ENCODE data around the gene R3HDM2.
A peak's percentile ranks its signal among the peaks of the same experiment; 100 is the strongest.

R3HDM2 gene

GRCh38 chr12:57467212-57467874 lies 36.5 kb upstream of the R3HDM2 start:
- Histone ChIP-seq H3K9ac (ENCODE audit: low read length in 5 of 5) (no peak overlapping the region), H3K36me3 (ENCODE audit: control insufficient read depth in 5 of 5, insufficient read depth in 5 of 5, low read length in 5 of 5) (peaks cover 0 to 13% (median 0%) of the 10 kb centered on the region in 5 donors), H3K9me3 (ENCODE audit: control insufficient read depth in 5 of 5, low read length in 5 of 5) (no peaks in the 10 kb centered on the region), H3K27me3 (ENCODE audit: control insufficient read depth in 5 of 5, insufficient read depth in 4 of 5, low read length in 5 of 5) (peaks cover 2 to 18% (median 8%) of the 10 kb centered on the region in 5 donors), H3K4me1 (ENCODE audit: control insufficient read depth in 5 of 5, insufficient read depth in 5 of 5, low read length in 5 of 5) (peaks cover 0 to 6% (median 6%) of the 10 kb centered on the region in 5 donors), H3K27ac (ENCODE audit: low read depth, low read length) (no peak overlapping the region), H3K4me3 (ENCODE audit: low read depth in 1 of 5, low read length in 5 of 5) (no peak overlapping the region)

GRCh38 chr12:57465747-57466505 lies 35.1 kb upstream of the R3HDM2 start:
- H3K27me3 ChIP-seq (ENCODE audit: control insufficient read depth in 5 of 5, insufficient read depth in 4 of 5, low read length in 5 of 5), result peaks cover 4 to 13% (median 8%) of the 10 kb centered on the region in 5 donors
- H3K4me1 ChIP-seq (ENCODE audit: control insufficient read depth in 5 of 5, insufficient read depth in 5 of 5, low read length in 5 of 5), result peaks cover 0 to 18% (median 17%) of the 10 kb centered on the region in 5 donors
- H3K4me3 ChIP-seq (ENCODE audit: low read depth in 1 of 5, low read length in 5 of 5), result no peak overlapping the region
- no peak overlapping the region for H3K27ac ChIP-seq (ENCODE audit: low read depth, low read length)
- peaks cover 0 to 10% (median 0%) of the 10 kb centered on the region in 5 donors for H3K36me3 ChIP-seq (ENCODE audit: control insufficient read depth in 5 of 5, insufficient read depth in 5 of 5, low read length in 5 of 5)
- no peak overlapping the region for H3K9ac ChIP-seq (ENCODE audit: low read length in 5 of 5)
- H3K9me3 ChIP-seq (ENCODE audit: control insufficient read depth in 5 of 5, low read length in 5 of 5), result no peaks in the 10 kb centered on the region

- Histone ChIP-seq H3K36me3 (ENCODE audit: control insufficient read depth in 5 of 5, insufficient read depth in 5 of 5, low read length in 5 of 5) (peaks cover 0 to 10% (median 0%) of the 10 kb centered on the region in 5 donors), H3K4me3 (ENCODE audit: low read depth in 1 of 5, low read length in 5 of 5) (no peak overlapping the region), H3K27me3 (ENCODE audit: control insufficient read depth in 5 of 5, insufficient read depth in 4 of 5, low read length in 5 of 5) (peaks cover 4 to 15% (median 9%) of the 10 kb centered on the region in 5 donors), H3K9ac (ENCODE audit: low read length in 5 of 5) (no peak overlapping the region), H3K27ac (ENCODE audit: low read depth, low read length) (no peak overlapping the region), H3K4me1 (ENCODE audit: control insufficient read depth in 5 of 5, insufficient read depth in 5 of 5, low read length in 5 of 5) (peaks cover 0 to 26% (median 24%) of the 10 kb centered on the region in 5 donors), H3K9me3 (ENCODE audit: control insufficient read depth in 5 of 5, low read length in 5 of 5) (no peaks in the 10 kb centered on the region)
These were observed 34.3 kb upstream of the R3HDM2 start for GRCh38 chr12:57465030-57465746.

- H3K9ac ChIP-seq (ENCODE audit: low read length in 5 of 5), result no peak overlapping the region
- peaks cover 0 to 27% (median 25%) of the 10 kb centered on the region in 5 donors for H3K4me1 ChIP-seq (ENCODE audit: control insufficient read depth in 5 of 5, insufficient read depth in 5 of 5, low read length in 5 of 5)
- peaks cover 3 to 15% (median 9%) of the 10 kb centered on the region in 5 donors for H3K27me3 ChIP-seq (ENCODE audit: control insufficient read depth in 5 of 5, insufficient read depth in 4 of 5, low read length in 5 of 5)
- H3K27ac ChIP-seq (ENCODE audit: low read depth, low read length), result no peak overlapping the region
- no peaks in the 10 kb centered on the region for H3K9me3 ChIP-seq (ENCODE audit: control insufficient read depth in 5 of 5, low read length in 5 of 5)
- H3K36me3 ChIP-seq (ENCODE audit: control insufficient read depth in 5 of 5, insufficient read depth in 5 of 5, low read length in 5 of 5), result peaks cover 0 to 6% (median 0%) of the 10 kb centered on the region in 5 donors
- H3K4me3 ChIP-seq (ENCODE audit: low read depth in 1 of 5, low read length in 5 of 5), result no peak overlapping the region
These were observed 33.7 kb upstream of the R3HDM2 start for GRCh38 chr12:57464569-57464968.

GRCh38 chr12:57462912-57463253 lies 32.0 kb upstream of the R3HDM2 start:
- Histone ChIP-seq H3K27me3 (ENCODE audit: control insufficient read depth in 5 of 5, insufficient read depth in 4 of 5, low read length in 5 of 5) (peaks cover 3 to 12% (median 9%) of the 10 kb centered on the region in 5 donors), H3K9me3 (ENCODE audit: control insufficient read depth in 5 of 5, low read length in 5 of 5) (no peaks in the 10 kb centered on the region), H3K27ac (ENCODE audit: low read depth, low read length) (no peak overlapping the region), H3K9ac (ENCODE audit: low read length in 5 of 5) (no peak overlapping the region), H3K36me3 (ENCODE audit: control insufficient read depth in 5 of 5, insufficient read depth in 5 of 5, low read length in 5 of 5) (no peaks in the 10 kb centered on the region), H3K4me1 (ENCODE audit: control insufficient read depth in 5 of 5, insufficient read depth in 5 of 5, low read length in 5 of 5) (peaks cover 5 to 41% (median 36%) of the 10 kb centered on the region in 5 donors), H3K4me3 (ENCODE audit: low read depth in 1 of 5, low read length in 5 of 5) (peak overlapping the region in 2 of 5 donors; percentile 69 to 70)

GRCh38 chr12:57462251-57462911 lies 31.5 kb upstream of the R3HDM2 start:
- Histone ChIP-seq H3K9ac (ENCODE audit: low read length in 5 of 5) (peak overlapping the region in 3 of 5 donors; percentile 31 to 74 (median 42)), H3K27me3 (ENCODE audit: control insufficient read depth in 5 of 5, insufficient read depth in 4 of 5, low read length in 5 of 5) (peaks cover 2 to 11% (median 8%) of the 10 kb centered on the region in 5 donors), H3K4me1 (ENCODE audit: control insufficient read depth in 5 of 5, insufficient read depth in 5 of 5, low read length in 5 of 5) (peaks cover 5 to 41% (median 36%) of the 10 kb centered on the region in 5 donors), H3K27ac (ENCODE audit: low read depth, low read length) (no peak overlapping the region), H3K36me3 (ENCODE audit: control insufficient read depth in 5 of 5, insufficient read depth in 5 of 5, low read length in 5 of 5) (no peaks in the 10 kb centered on the region), H3K9me3 (ENCODE audit: control insufficient read depth in 5 of 5, low read length in 5 of 5) (no peaks in the 10 kb centered on the region), H3K4me3 (ENCODE audit: low read depth in 1 of 5, low read length in 5 of 5) (peak overlapping the region; percentile 61 to 82 (median 69))

GRCh38 chr12:57461917-57462250 lies 31.0 kb upstream of the R3HDM2 start:
- Histone ChIP-seq H3K9ac (ENCODE audit: low read length in 5 of 5) (peak overlapping the region in 3 of 5 donors; percentile 31 to 69 (median 42)), H3K27me3 (ENCODE audit: control insufficient read depth in 5 of 5, insufficient read depth in 4 of 5, low read length in 5 of 5) (peaks cover 0 to 11% (median 6%) of the 10 kb centered on the region in 5 donors), H3K27ac (ENCODE audit: low read depth, low read length) (no peak overlapping the region), H3K4me3 (ENCODE audit: low read depth in 1 of 5, low read length in 5 of 5) (peak overlapping the region; percentile 61 to 82 (median 69)), H3K4me1 (ENCODE audit: control insufficient read depth in 5 of 5, insufficient read depth in 5 of 5, low read length in 5 of 5) (peaks cover 5 to 41% (median 36%) of the 10 kb centered on the region in 5 donors), H3K9me3 (ENCODE audit: control insufficient read depth in 5 of 5, low read length in 5 of 5) (no peaks in the 10 kb centered on the region), H3K36me3 (ENCODE audit: control insufficient read depth in 5 of 5, insufficient read depth in 5 of 5, low read length in 5 of 5) (no peaks in the 10 kb centered on the region)

GRCh38 chr12:57461276-57461916 lies 30.6 kb upstream of the R3HDM2 start:
- Histone ChIP-seq H3K4me1 (ENCODE audit: control insufficient read depth in 5 of 5, insufficient read depth in 5 of 5, low read length in 5 of 5) (peaks cover 5 to 41% (median 36%) of the 10 kb centered on the region in 5 donors), H3K36me3 (ENCODE audit: control insufficient read depth in 5 of 5, insufficient read depth in 5 of 5, low read length in 5 of 5) (no peaks in the 10 kb centered on the region), H3K9me3 (ENCODE audit: control insufficient read depth in 5 of 5, low read length in 5 of 5) (no peaks in the 10 kb centered on the region), H3K4me3 (ENCODE audit: low read depth in 1 of 5, low read length in 5 of 5) (peak overlapping the region; percentile 61 to 82 (median 69)), H3K9ac (ENCODE audit: low read length in 5 of 5) (peak overlapping the region in 1 of 5 donors; percentile 69), H3K27me3 (ENCODE audit: control insufficient read depth in 5 of 5, insufficient read depth in 4 of 5, low read length in 5 of 5) (peaks cover 0 to 12% (median 6%) of the 10 kb centered on the region in 5 donors), H3K27ac (ENCODE audit: low read depth, low read length) (no peak overlapping the region)

GRCh38 chr12:57460841-57461275 lies 30.0 kb upstream of the R3HDM2 start:
- H3K27ac ChIP-seq (ENCODE audit: low read depth, low read length), result no peak overlapping the region

More at GRCh38 chr12:57460841-57461275, 30.0 kb upstream of the R3HDM2 start:
- Histone ChIP-seq H3K4me1 (ENCODE audit: control insufficient read depth in 5 of 5, insufficient read depth in 5 of 5, low read length in 5 of 5) (peaks cover 5 to 41% (median 36%) of the 10 kb centered on the region in 5 donors), H3K4me3 (ENCODE audit: low read depth in 1 of 5, low read length in 5 of 5) (peak overlapping the region; percentile 29 to 70 (median 68)), H3K9me3 (ENCODE audit: control insufficient read depth in 5 of 5, low read length in 5 of 5) (no peaks in the 10 kb centered on the region), H3K9ac (ENCODE audit: low read length in 5 of 5) (peak overlapping the region in 1 of 5 donors; percentile 41), H3K27me3 (ENCODE audit: control insufficient read depth in 5 of 5, insufficient read depth in 4 of 5, low read length in 5 of 5) (peaks cover 0 to 17% (median 6%) of the 10 kb centered on the region in 5 donors), H3K36me3 (ENCODE audit: control insufficient read depth in 5 of 5, insufficient read depth in 5 of 5, low read length in 5 of 5) (no peaks in the 10 kb centered on the region)

Measured in subcutaneous abdominal adipose tissue (tissue), 5 donors.